Measurements from ENCODE around the gene MIOX.

DNA sequence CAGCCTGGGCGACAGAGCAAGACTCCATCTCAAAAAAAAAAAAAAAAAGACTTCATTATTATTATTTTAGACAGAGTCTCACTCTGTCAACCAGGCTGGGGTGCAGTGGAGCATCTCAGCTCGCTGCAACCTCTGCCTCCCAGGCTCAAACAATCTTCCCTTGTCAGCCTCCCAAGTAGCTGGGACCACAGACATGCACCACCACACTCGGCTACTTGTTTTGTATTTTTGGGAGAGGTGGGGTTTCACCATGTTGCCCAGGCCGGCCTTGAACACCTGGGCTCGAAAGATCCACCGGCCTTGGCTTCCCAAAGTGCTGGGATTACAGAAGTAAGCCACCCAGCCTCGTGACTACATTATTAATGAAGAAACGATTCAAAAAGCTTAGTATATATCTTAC, 48.5 kb downstream of the MIOX start:
- TF ChIP-seq RAD21 (IDR thresholded peaks at IDR 0.05; ENCODE audit: low read depth) (no peak), CEBPB (IDR thresholded peaks at IDR 0.05) (no peak), TEAD4 (IDR thresholded peaks at IDR 0.05) (no peak), CREB1 (IDR thresholded peaks at IDR 0.05; ENCODE audit: low read depth) (no peak), EP300 (IDR thresholded peaks at IDR 0.05; ENCODE audit: borderline replicate concordance) (no peak), TCF12 (IDR thresholded peaks at IDR 0.05; ENCODE audit: low read depth) (no peak)
- TF ChIP-seq, protein P1, sequence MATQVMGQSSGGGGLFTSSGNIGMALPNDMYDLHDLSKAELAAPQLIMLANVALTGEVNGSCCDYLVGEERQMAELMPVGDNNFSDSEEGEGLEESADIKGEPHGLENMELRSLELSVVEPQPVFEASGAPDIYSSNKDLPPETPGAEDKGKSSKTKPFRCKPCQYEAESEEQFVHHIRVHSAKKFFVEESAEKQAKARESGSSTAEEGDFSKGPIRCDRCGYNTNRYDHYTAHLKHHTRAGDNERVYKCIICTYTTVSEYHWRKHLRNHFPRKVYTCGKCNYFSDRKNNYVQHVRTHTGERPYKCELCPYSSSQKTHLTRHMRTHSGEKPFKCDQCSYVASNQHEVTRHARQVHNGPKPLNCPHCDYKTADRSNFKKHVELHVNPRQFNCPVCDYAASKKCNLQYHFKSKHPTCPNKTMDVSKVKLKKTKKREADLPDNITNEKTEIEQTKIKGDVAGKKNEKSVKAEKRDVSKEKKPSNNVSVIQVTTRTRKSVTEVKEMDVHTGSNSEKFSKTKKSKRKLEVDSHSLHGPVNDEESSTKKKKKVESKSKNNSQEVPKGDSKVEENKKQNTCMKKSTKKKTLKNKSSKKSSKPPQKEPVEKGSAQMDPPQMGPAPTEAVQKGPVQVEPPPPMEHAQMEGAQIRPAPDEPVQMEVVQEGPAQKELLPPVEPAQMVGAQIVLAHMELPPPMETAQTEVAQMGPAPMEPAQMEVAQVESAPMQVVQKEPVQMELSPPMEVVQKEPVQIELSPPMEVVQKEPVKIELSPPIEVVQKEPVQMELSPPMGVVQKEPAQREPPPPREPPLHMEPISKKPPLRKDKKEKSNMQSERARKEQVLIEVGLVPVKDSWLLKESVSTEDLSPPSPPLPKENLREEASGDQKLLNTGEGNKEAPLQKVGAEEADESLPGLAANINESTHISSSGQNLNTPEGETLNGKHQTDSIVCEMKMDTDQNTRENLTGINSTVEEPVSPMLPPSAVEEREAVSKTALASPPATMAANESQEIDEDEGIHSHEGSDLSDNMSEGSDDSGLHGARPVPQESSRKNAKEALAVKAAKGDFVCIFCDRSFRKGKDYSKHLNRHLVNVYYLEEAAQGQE (IDR thresholded peaks at IDR 0.05; ENCODE audit: low read depth): no peak

Measured in Ishikawa (cell line).